COLO829 (cell line): ENCODE data around the gene APOBEC4.
"Not testable (repeated sequence)": the region's sequence is repeated elsewhere in the genome, so short reads cannot be mapped to it uniquely, and the experiment has no call there.

ENCODE experiments used
- DNase-seq: peaks from one replicate; pipeline ENCODE4 v3.0.0; 2012; ENCODE audit warnings: low spot score

The APOBEC4 gene

GRCh38 chr1:183634429-183635065, 18.6 kb downstream of the APOBEC4 start:
- DNase-seq = no peak

- peak; percentile 64 for DNase-seq
These were observed 19.3 kb downstream of the APOBEC4 start for GRCh38 chr1:183633676-183634343.

GRCh38 chr1:183632964-183633363, 20.2 kb downstream of the APOBEC4 start:
- DNase-seq = no peak

GRCh38 chr1:183632114-183632513, 21.0 kb downstream of the APOBEC4 start:
- no peak for DNase-seq

GRCh38 chr1:183630748-183631147, 22.4 kb downstream of the APOBEC4 start:
- DNase-seq = peak; percentile 70

- DNase-seq = no peak
These were observed 24.6 kb downstream of the APOBEC4 start for GRCh38 chr1:183628537-183628936.

- not testable (repeated sequence) for DNase-seq
These were observed 26.9 kb downstream of the APOBEC4 start for GRCh38 chr1:183626236-183626635.

GRCh38 chr1:183622884-183623785, 30.0 kb downstream of the APOBEC4 start:
- DNase-seq = peak; percentile 65

- DNase-seq = no peak
These were observed 31.1 kb downstream of the APOBEC4 start for GRCh38 chr1:183622013-183622412.

- DNase-seq = no peak
These were observed 32.8 kb downstream of the APOBEC4 start for GRCh38 chr1:183620311-183620710.

GRCh38 chr1:183619781-183620180, 33.3 kb downstream of the APOBEC4 start:
- no peak for DNase-seq

GRCh38 chr1:183618202-183618601, 34.9 kb downstream of the APOBEC4 start:
- DNase-seq = not testable (repeated sequence)

GRCh38 chr1:183612975-183613374, 40.1 kb downstream of the APOBEC4 start:
- not testable (repeated sequence) for DNase-seq

GRCh38 chr1:183612407-183612806, 40.7 kb downstream of the APOBEC4 start:
- DNase-seq = no peak

GRCh38 chr1:183611021-183611420, 42.1 kb downstream of the APOBEC4 start:
- DNase-seq = no peak

GRCh38 chr1:183609759-183610452, 43.2 kb downstream of the APOBEC4 start:
- no peak for DNase-seq

- no peak for DNase-seq
These were observed 43.8 kb downstream of the APOBEC4 start for GRCh38 chr1:183609313-183609712.

- DNase-seq = no peak
These were observed 45.7 kb downstream of the APOBEC4 start for GRCh38 chr1:183607322-183607980.

- no peak for DNase-seq
These were observed 47.2 kb downstream of the APOBEC4 start for GRCh38 chr1:183605904-183606303.

GRCh38 chr1:183604815-183605214, 48.3 kb downstream of the APOBEC4 start:
- no peak for DNase-seq

GRCh38 chr1:183604038-183604808, 48.9 kb downstream of the APOBEC4 start:
- no peak for DNase-seq
